ENCODE results near the gene PTPRO.

The PTPRO gene

DNA sequence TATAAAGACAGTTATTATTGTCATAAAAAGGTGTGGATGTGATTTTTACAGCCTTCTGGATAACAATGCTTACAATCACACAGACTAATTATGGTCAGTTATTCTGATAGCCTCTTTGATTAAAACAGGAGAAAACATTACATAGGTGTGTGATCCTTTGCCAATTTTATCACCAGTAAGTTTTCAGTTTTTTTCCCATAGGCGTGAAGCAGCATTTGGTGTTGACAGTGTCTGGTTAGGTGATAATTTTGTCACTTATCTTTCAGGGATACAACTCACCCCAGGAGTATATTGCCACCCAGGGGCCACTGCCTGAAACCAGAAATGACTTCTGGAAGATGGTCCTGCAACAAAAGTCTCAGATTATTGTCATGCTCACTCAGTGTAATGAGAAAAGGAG, 258.1 kb downstream of the PTPRO start:
- no peak overlapping the region for H3K4me2 ChIP-seq (ENCODE audit: low read length)
- no peaks in the 10 kb centered on the region for H3K4me1 ChIP-seq
- H2AFZ ChIP-seq: no peak overlapping the region
- no peaks in the 10 kb centered on the region for H3K9me3 ChIP-seq (ENCODE audit: control insufficient read depth, low read length)
- H3K27ac ChIP-seq: no peak overlapping the region
- TF ChIP-seq, protein P1, sequence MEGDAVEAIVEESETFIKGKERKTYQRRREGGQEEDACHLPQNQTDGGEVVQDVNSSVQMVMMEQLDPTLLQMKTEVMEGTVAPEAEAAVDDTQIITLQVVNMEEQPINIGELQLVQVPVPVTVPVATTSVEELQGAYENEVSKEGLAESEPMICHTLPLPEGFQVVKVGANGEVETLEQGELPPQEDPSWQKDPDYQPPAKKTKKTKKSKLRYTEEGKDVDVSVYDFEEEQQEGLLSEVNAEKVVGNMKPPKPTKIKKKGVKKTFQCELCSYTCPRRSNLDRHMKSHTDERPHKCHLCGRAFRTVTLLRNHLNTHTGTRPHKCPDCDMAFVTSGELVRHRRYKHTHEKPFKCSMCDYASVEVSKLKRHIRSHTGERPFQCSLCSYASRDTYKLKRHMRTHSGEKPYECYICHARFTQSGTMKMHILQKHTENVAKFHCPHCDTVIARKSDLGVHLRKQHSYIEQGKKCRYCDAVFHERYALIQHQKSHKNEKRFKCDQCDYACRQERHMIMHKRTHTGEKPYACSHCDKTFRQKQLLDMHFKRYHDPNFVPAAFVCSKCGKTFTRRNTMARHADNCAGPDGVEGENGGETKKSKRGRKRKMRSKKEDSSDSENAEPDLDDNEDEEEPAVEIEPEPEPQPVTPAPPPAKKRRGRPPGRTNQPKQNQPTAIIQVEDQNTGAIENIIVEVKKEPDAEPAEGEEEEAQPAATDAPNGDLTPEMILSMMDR (IDR thresholded peaks at IDR 0.05): no peak
- no peak overlapping the region for H3K9ac ChIP-seq
- no peaks in the 10 kb centered on the region for H3K27me3 ChIP-seq (ENCODE audit: control insufficient read depth, insufficient read depth, low read length)
- H3K36me3 ChIP-seq (ENCODE audit: control insufficient read depth, insufficient read depth, low read length): no peaks in the 10 kb centered on the region
- H3K4me3 ChIP-seq (ENCODE audit: low read depth, low read length): no peak overlapping the region
- H3K79me2 ChIP-seq: no peaks in the 10 kb centered on the region

DNA sequence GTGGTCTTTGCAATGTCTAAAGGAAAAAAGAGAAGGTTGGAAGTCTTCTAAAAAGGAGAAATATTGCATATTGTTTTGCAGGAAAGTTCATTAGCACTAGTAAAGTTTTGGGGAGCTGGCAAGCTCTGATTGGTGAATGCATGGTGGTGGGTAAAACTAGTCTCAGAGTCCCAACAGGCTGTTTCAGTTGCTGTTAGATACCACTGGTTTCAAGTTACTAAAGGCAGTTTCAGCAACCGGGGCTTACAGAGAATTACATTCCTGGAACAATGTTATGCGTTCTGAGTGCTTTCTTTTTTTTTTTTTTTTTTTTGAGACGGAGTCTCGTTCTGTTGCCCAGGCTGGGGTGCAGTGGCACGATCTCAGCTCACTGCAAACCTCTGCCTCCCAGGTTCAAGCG, 258.7 kb downstream of the PTPRO start:
- H3K9me3 ChIP-seq (ENCODE audit: control insufficient read depth, low read length): no peaks in the 10 kb centered on the region
- H3K4me3 ChIP-seq (ENCODE audit: low read depth, low read length): no peak overlapping the region
- no peak overlapping the region for H3K9ac ChIP-seq
- H3K4me1 ChIP-seq: no peaks in the 10 kb centered on the region
- H3K36me3 ChIP-seq (ENCODE audit: control insufficient read depth, insufficient read depth, low read length): no peaks in the 10 kb centered on the region
- no peak overlapping the region for H3K27ac ChIP-seq
- no peaks in the 10 kb centered on the region for H3K27me3 ChIP-seq (ENCODE audit: control insufficient read depth, insufficient read depth, low read length)
- TF ChIP-seq, protein P1 (IDR thresholded peaks at IDR 0.05): no peak
- H3K4me2 ChIP-seq (ENCODE audit: low read length): no peak overlapping the region
- H2AFZ ChIP-seq: no peak overlapping the region
- no peaks in the 10 kb centered on the region for H3K79me2 ChIP-seq

DNA sequence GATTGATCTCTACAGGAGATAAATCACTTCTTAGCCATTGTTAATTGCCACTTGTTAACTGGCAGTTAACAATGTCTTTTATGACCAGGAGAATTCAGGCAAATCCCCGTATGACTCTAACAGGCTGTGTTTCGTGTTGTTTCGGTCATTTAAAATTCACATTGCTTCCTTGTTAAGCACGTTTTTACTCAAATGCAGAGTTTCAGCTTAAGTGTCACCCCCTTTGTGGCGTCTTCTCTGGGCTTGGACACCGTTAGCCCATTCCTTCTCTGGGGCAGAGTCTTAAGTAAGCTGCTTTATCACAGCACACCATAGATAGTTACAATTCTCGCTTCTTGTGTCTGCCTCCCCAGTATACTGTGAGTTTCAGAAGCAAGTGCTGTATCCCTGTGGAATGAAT, 261.5 kb downstream of the PTPRO start:
- Histone ChIP-seq H3K36me3 (ENCODE audit: control insufficient read depth, insufficient read depth, low read length) (no peaks in the 10 kb centered on the region), H3K9me3 (ENCODE audit: control insufficient read depth, low read length) (no peaks in the 10 kb centered on the region), H3K79me2 (no peaks in the 10 kb centered on the region)

DNA sequence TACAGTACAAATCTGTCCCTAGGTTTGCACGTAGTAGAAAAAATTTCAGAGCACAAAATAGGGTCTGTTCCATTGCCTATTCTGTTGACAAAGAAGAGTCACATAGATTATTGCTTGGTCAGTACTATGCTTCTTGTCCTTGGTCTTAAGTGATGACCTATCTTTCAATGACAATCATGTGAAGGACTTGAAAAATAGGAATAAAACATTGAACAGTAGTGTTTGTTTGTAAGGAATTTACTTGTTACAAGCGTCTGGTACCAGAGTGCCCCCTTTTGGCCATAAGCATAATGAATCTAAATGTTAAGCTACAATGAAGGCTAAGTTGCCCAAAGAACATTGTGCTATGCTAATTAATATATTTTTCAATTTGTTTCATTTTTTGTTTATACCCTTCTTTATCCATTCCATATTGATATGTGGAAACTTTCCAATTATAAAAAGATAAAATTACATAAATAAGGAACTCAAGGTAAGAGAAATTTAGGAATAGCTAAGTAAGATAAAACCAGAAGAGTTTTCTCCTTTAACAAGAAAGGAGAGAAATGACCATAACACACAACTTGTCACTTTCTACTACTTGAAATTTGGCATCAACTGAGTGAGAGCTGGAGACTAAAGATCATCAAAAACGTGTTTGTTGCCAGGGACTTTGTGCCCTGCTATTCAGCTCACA, 262.2 kb downstream of the PTPRO start:
- no peaks in the 10 kb centered on the region for H3K4me1 ChIP-seq
- no peak overlapping the region for H2AFZ ChIP-seq
- no peaks in the 10 kb centered on the region for H3K9me3 ChIP-seq (ENCODE audit: control insufficient read depth, low read length)
- H3K79me2 ChIP-seq: no peaks in the 10 kb centered on the region
- no peak overlapping the region for H3K9ac ChIP-seq
- H3K4me3 ChIP-seq (ENCODE audit: low read depth, low read length): no peak overlapping the region
- TF ChIP-seq, protein P1 (IDR thresholded peaks at IDR 0.05): peak; percentile 39
- no peak overlapping the region for H3K4me2 ChIP-seq (ENCODE audit: low read length)
- H3K27ac ChIP-seq: no peak overlapping the region
- H3K27me3 ChIP-seq (ENCODE audit: control insufficient read depth, insufficient read depth, low read length): no peaks in the 10 kb centered on the region
- H3K36me3 ChIP-seq (ENCODE audit: control insufficient read depth, insufficient read depth, low read length): no peaks in the 10 kb centered on the region

More for the DNA sequence above, 261.5 kb downstream of the PTPRO start:
- H3K27ac ChIP-seq: no peak overlapping the region
- TF ChIP-seq, protein P1 (IDR thresholded peaks at IDR 0.05): no peak
- H2AFZ ChIP-seq: no peak overlapping the region
- H3K9ac ChIP-seq: no peak overlapping the region
- no peak overlapping the region for H3K4me2 ChIP-seq (ENCODE audit: low read length)
- H3K4me3 ChIP-seq (ENCODE audit: low read depth, low read length): no peak overlapping the region
- no peaks in the 10 kb centered on the region for H3K27me3 ChIP-seq (ENCODE audit: control insufficient read depth, insufficient read depth, low read length)
- no peaks in the 10 kb centered on the region for H3K4me1 ChIP-seq

Data from parathyroid adenoma (tissue), 2 donors.